ENCODE data around the gene CACNA1S. TPM values are rescaled to one million over a fixed set of nuclear protein-coding genes. Genes with fewer than 3 reads are reported as not detected.

Gene CACNA1S
- polyA plus RNA-seq, 4 donors: 0.03 to 0.40 (median 0.29) TPM

DNA sequence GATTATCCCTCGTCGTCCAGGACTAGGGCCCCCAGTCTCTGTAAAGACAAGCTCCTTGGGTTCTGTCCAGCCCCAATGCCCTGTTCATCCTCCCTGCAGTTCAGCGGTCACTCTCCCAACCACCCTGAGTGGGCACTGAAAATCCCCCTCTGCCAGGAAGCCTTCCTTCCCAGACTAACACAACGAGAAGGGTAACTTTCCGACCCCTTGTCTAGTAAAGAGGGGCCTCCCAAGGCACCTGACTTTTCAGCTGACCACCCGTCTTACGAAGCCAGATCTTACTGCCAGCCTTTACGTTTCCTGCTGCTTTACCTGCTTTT is 28.7 kb upstream of the CACNA1S start:
- DNase-seq (ENCODE audit: low read depth in 4 of 4, low spot score in 3 of 4): no peak

DNA sequence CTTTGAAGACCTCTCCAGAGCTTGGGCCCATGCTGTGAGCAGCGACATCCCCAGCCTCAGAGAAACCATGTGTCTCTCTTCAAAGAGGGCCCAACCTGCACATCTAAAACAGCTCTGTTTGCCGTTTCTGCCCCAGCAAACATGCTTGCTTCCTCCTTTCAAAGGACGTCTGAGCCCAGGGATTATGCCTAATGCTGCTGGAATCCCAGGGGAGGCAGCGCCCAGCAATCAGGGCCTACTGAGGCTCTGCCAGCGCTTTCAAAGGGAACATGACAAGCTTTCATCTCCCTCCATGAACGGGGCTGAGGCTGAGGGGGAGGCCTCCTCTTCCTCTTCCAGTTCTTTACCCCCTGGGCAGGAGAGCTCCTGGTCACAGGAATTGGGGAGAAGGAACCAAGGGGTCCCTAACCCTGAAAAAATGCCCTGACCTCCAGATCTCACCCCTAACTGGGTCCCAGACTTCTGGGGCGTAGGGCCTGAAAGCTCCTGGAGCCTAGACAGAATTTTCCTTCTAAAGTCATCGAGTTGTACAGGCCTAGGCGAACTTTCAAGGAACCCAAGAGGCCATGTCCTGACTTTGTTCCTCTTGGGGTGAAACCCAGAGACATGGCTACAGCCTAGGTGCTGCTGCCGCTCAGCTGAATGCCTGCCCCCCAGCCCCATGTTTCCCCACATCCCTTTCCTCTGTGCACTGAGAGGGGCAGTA is 28.2 kb upstream of the CACNA1S start:
- DNase-seq (ENCODE audit: low read depth in 4 of 4, low spot score in 3 of 4): no peak

DNA sequence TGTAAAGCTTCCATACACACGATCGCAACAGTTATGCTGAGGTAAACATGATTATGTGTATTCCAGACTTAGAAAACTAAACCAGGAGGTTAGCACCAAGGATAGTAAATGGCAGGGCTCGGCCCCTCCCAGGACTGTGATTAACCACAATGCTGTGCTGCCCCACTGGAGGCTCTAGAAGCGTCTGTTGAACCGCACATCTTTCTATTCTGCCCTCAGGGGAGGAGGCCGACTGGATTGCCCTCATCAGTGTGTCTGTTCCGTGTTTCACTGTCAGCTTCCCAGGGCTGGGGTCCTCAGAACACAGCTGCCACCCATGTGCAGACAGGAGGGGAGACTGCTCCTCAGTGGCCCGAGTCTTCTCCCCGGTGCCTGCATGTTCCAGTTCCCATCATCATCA is 27.5 kb upstream of the CACNA1S start:
- DNase-seq (ENCODE audit: low read depth in 4 of 4, low spot score in 3 of 4): no peak

DNA sequence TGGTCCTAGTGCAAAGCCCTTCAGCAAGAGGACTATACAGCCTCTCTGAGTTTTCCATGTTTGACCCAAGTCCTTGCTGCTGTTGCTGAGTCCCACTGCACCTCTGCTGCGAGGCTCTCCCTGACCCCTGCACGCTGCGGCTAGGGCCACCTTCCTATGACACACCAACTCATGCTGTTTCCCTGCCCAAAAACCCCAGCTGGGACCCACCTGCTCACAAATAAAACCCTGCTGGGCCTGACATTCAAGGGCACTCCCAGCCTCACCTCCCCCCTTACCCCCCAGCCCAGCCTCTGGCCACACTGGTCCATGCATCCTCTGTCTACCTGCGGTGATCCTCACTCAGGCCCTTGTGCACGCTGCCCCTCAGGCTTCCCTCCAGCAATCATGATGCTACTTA is 27.1 kb upstream of the CACNA1S start:
- no peak for DNase-seq (ENCODE audit: low read depth in 4 of 4, low spot score in 3 of 4)

DNA sequence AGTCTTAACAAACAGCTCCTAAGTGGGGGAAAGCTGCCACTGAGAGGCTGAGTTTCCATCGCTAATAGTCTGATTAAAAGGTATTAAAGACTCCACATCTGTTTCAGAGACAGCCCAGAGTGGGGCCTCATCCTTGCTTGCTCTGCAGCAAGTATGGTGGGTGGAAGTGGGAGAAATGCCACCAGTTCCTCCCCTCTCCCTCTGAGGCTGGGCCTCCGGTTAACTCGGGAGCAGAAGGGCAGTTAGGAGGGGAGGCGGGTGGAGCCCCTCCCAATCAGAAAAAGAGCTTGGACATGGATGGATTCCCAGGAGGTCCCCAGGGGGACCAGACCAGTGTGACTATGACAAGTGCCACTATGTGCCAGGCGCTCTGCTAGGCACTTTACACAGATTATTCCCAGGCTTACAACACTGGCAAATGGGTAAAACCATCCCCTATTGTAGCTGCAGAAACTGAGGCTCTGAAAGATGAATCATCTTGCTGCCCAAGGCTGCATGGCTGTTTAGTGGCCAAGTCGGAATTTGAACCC is 26.1 kb upstream of the CACNA1S start:
- DNase-seq (ENCODE audit: low read depth in 4 of 4, low spot score in 3 of 4): no peak

DNA sequence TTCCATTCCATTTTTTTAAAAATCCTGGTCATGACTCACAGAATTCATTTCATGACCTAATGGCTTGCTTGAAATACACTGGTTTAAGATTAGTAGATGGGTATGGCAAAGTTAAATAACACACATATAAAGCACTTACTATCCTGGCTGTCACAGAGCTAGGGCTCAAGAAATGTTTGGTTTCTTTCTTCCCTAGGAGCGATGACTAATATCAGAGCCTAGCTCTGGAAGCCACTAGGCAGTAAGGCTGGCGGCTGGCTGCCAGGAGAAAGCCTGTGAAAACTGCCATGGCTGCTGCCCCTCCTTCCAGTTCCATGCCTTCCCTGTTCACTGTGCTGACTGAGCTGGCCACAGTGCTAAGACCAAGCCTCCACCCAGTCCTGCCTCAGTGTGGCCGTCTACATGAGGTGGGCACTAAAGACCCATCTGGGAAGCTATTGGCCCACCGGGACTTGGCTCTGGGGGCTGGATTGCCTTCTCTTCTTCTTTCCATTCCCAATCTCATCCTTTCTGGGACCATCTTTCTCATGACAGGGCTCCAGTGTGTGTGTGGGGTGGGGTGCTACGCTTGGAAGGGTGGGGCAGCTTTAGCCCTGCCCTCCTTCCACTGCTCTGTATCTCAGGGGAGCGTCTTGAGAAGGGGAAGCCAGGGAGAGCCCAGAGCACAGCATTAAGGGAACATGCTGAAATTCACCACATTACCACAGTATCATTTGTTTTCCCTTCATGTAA is 25.5 kb upstream of the CACNA1S start:
- no peak for DNase-seq (ENCODE audit: low read depth in 4 of 4, low spot score in 3 of 4)

DNA sequence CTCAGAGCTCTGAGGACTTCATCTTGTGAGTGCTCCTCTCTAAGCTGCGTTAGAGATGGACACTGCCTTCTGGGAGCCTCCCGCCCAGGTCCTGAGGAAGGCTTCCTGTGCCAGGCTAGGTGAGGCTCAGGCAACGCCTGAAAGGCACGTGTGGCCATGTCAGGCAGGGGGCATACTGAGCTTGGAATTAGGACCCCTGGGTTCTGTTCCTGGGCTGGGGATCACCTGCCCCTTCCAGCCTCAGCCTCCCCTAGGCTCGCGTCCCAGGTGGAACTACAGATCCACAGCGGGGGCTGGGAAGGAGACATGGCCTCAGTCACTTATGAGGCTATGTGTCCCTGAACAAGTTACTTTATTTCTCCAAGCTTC is 24.8 kb upstream of the CACNA1S start:
- DNase-seq (ENCODE audit: low read depth in 4 of 4, low spot score in 3 of 4): no peak

DNA sequence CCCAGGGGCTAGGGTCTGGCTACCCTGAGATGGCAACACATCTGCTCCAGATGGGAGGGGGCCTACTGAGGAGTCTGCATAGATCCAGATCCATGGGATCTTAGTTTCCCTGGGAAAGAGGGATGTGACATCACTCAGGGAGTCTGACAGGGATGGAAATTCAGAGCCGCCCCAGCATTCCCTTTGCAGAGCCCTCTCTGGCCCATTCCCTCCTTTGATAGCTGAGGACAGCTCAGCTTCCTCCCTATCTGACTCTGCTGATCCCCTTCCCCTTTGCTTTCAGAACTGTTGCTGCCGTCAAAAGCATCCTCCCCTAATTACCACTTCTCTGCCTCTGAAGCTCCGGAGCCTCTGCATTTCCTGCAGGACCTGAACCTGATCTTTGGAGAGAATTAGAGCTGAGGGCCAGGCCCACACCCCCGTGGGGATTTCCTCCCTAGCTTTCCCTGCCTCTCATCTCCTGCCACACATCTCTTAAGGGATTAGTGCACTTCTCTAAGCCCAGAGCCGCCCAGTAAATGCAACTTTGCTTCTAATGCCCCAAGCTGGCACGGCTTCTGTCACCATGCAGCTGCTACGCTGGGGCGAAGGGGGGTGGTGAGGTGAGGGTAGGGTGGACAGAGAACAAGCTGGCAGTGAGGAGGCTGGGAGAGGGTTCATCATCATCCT is 24.3 kb upstream of the CACNA1S start:
- DNase-seq (ENCODE audit: low read depth in 4 of 4, low spot score in 3 of 4): no peak

DNA sequence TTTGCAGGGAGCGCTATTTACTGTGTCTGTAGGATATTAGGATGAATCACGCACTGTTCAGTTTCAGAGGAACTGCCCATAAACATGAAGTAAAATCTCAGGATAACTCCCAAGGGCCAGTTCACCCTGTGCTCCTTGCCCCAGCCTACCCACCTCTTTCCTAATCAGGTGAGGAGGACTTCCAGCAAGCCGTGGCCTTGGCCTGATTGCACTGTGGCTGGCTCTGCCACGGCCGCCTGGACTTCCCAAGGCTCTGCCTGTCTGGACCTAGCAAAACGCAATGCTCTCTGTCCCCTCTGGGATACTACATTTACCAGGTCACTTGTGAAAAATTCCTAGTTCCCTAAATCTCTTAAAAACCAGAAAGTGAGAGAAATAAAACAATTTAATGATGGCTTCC is 22.2 kb upstream of the CACNA1S start:
- no peak for DNase-seq (ENCODE audit: low read depth in 4 of 4, low spot score in 3 of 4)

DNA sequence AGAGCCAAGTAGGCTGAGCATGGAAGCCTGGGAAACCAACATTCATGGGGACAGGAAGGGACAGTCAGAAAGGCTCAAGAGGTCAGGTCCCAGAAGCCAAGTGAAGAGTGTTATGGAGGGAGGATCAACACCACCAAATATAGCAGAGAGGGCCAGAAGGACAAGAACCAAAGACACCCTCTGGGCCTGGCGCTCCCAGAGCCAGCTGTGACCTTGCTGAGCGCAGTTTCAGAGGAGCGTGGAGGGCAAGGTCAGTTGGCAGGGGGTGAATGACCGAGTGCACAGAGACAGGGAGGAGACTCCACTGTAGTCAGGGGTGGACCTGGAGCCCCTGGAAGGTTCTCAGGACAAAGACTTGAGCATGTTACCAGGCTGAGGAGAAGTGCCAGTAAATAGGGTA is 19.2 kb upstream of the CACNA1S start:
- DNase-seq (ENCODE audit: low read depth in 4 of 4, low spot score in 3 of 4): no peak

DNA sequence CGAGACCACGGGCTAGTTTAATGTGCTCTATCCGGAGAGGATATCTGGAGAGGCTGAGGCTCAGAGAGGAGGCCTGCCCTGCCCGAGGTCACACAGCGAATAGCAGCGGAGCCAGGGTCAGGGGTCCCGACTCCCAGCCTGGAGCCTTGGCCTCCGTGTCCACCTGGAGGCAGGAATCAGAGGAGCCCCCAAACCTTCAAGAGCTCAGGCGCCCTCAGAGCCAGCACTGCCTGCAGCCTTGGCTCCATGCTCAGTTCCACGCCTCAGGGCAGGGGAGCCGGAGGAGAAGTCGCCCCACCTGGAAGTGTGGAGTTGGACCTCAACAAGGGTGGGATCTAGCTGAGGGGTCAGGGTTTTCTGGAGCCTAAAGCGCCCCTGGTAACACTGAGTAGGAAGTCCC is 16.7 kb upstream of the CACNA1S start:
- DNase-seq (ENCODE audit: low read depth in 4 of 4, low spot score in 3 of 4): no peak

DNA sequence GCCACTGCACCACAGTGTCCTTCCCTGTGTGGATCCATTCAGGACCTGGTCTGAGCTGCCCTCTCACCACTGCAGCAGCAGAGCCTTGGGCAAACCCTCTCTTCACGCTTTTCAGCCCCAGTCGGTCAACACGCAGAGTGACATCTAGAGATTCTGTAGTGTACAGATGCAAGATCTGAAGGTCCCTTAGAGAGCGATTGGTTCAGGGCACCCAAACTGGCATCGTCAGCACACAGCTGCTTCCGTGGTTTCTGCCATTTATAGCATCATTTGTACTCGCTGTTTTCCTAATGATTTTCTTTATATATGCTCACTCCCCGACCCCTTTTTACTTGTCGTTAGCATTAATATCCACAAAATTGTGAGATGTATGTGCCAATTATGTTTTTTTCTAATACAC is 16.2 kb upstream of the CACNA1S start:
- DNase-seq (ENCODE audit: low read depth in 4 of 4, low spot score in 3 of 4): no peak

DNA sequence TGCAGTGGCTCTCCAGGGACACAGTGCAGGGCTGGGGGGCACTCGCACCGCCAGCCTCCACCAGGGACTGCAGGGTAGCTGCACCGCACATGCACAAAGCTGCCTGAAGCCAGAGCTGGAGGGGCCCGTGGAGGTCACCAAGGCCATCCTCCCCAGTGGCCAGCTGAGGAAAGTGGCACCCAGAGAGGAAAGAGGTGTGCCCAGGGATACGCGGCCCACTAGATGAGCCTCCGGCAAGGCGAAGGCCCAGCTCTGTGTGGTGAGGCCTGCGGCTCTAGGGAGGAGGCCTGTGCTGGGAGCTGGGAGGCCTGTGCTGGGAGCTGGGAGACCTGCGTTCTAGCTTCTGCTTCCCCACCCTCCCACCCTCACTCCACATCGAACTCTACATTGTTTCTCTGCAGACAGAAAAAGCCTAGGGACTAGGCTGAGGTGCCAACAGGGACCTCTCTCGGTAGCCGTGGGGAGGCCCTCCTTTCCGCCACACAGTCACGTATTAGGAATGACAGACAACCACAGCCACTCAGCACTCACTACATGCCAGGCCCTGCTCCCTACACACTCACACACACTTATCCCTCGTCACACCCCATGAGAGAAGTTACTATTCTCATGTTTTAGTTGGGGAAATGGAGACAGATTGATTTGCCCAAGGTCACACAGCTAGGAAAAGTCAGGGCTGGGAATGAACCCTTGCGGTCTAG is 15.7 kb upstream of the CACNA1S start:
- no peak for DNase-seq (ENCODE audit: low read depth in 4 of 4, low spot score in 3 of 4)

DNA sequence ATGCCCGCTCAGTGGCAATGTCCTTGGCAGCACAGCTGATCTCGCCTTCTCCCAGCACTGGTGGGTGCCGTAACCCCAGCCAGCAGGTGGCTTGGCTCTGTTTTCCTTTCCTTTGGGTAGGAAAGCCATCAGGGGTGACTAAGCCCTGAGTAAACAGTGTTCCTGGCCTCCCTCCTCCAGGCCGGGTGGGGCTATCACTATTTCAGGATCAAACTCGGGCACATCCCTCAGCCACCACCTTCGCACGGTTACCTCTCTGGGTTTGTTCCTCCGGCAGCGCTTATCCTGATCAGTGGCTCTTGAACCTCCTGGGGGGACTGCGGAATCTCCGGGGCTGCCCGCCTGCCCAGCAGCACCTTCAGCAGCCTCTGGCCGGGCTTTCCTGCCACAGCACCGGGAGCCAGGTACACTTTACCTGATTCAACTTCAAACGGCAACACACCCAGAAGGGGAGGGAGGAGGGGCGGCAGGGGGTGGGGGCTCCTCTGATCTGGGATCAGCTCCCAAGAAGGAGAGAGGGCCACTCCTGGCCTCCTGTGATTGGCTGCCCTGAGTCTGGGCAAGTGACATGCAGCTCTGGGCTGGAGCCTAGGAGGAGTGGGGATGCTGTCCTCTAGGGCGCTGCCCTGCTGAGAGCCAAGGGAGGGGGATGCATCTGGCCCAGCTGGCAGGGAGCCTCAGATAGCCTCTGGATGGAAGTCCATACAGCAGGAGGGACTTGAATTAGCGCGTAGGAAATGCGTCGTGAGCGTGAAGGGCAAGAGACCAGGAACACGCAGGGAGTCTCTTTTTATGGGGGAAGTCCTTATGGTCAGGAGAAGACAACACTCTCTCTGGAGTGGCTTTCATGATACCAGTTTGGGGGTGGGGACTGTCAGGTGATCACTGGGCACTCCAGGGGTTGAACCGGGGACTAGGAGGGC is 14.9 kb upstream of the CACNA1S start, which contains the start of gene ASCL5:
TSS of gene ASCL5 (minus strand) at position 353 of the 923 bp plus-strand sequence. CDS start 11,812 bp downstream, outside the sequence.
- no peak for DNase-seq (ENCODE audit: low read depth in 4 of 4, low spot score in 3 of 4)

DNA sequence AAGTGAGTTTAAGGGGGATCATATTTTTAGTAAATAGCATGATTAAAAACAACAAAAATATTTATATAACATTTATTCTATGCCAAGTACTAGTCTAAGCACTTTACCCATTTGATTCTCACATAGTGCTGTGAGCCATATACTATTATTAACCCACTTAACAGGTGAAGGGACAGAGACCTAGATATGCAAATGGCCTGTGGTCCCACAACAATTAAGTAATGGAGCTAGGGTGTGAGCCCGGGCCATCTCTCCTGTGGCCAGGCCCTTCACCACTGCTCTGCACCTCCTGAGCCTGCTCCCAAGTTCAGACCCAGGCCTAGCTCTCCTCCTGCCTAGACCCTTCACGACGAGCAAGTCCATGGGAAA is 14.2 kb upstream of the CACNA1S start:
- DNase-seq (ENCODE audit: low read depth in 4 of 4, low spot score in 3 of 4): no peak

DNA sequence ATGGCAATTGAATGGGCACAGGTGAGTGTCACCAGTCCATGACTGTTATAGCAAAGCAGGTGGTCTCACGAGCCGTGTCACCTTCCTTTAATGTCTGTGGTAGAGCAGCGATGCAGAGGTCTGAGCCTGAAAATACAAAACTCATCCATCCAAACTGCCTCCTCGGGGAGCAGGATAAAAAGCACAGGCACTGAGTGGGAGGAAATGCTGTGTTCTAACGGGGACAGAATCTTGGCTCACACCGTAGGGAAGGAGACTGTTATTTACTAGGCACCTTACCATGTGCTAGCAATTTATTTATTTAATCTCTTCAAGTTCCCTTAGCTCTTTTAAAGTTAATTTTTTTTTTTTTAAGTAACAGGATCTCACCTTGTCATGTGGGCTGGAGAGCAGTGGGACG is 13.6 kb upstream of the CACNA1S start:
- no peak for DNase-seq (ENCODE audit: low read depth in 4 of 4, low spot score in 3 of 4)

DNA sequence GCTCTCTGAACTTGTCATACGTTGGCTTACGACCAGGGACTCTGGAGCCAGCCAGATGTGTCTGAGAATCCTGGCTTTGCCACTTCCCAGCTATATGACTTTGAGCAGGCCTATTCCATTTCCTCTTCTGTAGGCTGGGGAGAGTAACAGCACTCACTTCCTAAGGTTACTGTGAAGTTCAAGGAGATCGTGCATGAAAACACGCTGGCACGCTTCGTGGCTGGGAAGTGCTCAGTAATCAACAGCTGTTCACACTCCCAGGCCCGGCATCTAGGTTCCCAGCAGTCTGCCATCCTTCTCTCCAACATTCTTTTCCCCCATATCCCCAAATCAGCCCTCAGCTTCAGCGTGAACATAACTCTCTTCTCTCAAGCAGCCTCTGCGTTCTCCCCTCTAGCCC is 12.8 kb upstream of the CACNA1S start:
- DNase-seq (ENCODE audit: low read depth in 4 of 4, low spot score in 3 of 4): no peak

DNA sequence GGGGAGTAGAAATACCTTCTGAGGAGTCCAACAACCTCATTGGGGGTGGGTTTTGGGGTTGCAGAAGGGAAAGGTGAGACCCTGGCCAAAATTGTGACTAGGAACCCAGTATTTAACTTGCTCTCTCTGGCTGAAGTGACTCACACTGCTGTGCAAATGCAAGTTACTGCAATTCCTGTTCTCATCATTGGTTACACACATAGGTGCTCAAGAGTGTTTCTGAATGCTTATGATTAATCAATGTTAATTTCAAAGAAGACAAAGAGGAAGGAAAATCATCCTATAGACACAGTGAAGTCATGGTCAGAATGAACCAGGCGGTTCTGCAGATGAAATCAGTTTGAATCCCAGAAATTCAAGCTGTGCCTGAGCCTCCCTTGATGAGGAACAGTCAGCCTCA is 11.6 kb upstream of the CACNA1S start:
- DNase-seq (ENCODE audit: low read depth in 4 of 4, low spot score in 3 of 4): no peak

DNA sequence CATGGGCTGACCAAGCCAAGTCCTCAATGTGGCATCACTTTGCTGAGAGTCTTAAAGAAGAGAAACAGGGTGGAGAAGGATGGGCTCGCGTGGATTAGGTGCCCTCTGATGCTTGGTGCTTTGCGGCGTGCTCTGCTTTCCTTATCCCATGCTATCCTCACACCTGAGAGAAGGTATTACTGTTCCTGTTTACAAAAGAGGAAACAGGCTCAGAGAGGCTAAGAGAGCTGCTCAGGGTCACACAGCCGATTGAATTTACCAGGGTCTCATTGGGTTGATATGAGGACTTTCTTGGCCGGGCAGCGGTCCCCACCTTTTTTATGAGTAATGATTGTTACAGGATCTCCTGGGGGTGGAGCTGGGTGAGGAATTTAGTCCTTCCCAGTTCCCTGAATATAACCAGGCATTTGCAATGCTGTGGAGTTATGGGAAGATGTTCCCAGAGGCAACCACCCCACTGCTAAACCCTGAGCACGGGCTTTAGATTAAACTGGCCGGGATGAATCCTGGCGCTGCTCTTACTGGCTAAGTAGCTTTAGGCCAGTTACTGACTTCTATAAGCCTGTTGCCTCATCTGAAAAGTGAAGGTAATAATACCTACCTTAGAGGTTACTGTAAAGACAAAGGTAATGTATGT is 10.2 kb upstream of the CACNA1S start:
- DNase-seq (ENCODE audit: low read depth in 4 of 4, low spot score in 3 of 4): no peak
